Measurements from ENCODE around the gene NEAT1.

NEAT1 gene

GRCh38 chr11:65487467-65488272 is 65.1 kb downstream of the NEAT1 start:
- DNase-seq: peak; percentile 99

- DNase-seq: no peak
Observed at GRCh38 chr11:65488273-65489034, 65.9 kb downstream of the NEAT1 start.

- DNase-seq: no peak
Observed at GRCh38 chr11:65489035-65489705, 66.6 kb downstream of the NEAT1 start.

GRCh38 chr11:65489706-65490320 is 67.2 kb downstream of the NEAT1 start:
- no peak for DNase-seq

- no peak for DNase-seq
Observed at GRCh38 chr11:65491163-65491465, 68.5 kb downstream of the NEAT1 start.

GRCh38 chr11:65491614-65492386 is 69.2 kb downstream of the NEAT1 start:
- peak; percentile 62 for DNase-seq

GRCh38 chr11:65492387-65492636 is 69.7 kb downstream of the NEAT1 start:
- no peak for DNase-seq

GRCh38 chr11:65492637-65493366 is 70.2 kb downstream of the NEAT1 start:
- no peak for DNase-seq

- no peak for DNase-seq
Observed at GRCh38 chr11:65493367-65494176, 71.0 kb downstream of the NEAT1 start.
